Nucleus accumbens (tissue), 56 donors: ENCODE measurements around the gene SLC31A1.

Source experiments
- DNase-seq, 56 donors: peaks; one replicate each; lab custom pipeline; 2025; lab: John Stamatoyannopoulos, UW

Gene SLC31A1

DNA sequence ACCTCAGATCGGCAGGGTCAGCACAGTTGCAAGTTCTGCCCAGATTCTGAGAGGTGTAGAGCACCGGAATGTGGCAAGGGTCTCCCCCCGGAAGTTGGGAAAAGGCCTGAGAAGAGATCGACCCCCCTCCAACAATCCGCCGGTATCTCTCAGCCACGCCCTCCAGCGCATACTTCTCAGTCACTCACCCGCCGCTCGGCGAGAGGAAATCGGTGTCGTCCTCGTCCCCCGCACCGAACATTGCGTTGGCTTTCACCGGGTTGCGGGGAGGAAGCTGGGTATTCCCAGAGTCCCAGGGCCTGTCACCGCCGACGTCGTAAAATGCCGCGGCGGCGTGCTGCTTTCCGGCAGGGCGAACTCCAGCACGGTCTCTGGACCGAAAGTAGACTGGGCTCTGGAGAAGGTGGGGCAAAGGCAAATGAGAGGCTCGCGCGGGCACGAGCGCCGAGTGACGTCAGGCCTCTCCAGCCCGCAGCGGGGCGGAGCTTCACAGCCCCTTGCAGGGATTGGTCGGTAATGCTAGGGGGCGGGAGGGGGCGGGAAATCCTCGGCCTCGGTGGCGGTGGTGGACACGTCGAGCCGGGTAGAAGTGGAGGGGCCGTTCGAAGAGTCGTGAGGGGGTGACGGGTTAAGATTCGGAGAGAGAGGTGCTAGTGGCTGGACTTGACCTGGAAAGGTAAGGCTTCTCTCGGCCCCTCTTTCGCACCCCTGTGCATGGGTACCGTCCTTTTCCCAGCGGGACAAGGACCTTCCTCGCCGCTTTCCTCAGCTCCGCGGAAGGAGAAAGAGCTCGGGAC lies at the start of gene SLC31A1, which contains the start of gene FKBP15:
Gene SLC31A1, plus strand, starts transcription at position 542 of the 797 bp plus-strand sequence. CDS start 34,605 bp downstream, outside the sequence.
Gene FKBP15, minus strand, starts transcription at position 275 of the 797 bp plus-strand sequence. Its CDS starts 34 bp downstream, at position 241.
- peak; percentile 89 to 99 (median 98) for DNase-seq

DNA sequence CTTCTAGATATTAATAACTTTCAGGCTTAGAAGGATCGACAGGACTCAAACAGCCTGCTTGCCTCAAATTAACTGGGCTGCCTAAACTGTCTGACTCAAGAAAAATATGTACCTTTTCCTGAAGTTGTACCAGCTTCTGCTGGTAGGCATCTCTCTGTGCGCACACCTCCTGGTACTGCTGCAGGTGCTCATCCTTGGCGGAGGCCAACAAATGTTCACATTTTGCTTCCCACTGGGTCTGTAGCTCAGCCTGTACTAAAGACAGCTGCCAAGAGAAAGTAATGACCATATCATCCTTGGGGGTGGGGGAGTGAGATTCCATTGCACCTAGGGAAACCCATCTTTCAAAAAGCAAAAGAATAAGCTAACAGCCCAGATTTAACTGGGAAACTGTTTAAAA lies 48.0 kb upstream of the SLC31A1 start:
- DNase-seq = no peak

DNA sequence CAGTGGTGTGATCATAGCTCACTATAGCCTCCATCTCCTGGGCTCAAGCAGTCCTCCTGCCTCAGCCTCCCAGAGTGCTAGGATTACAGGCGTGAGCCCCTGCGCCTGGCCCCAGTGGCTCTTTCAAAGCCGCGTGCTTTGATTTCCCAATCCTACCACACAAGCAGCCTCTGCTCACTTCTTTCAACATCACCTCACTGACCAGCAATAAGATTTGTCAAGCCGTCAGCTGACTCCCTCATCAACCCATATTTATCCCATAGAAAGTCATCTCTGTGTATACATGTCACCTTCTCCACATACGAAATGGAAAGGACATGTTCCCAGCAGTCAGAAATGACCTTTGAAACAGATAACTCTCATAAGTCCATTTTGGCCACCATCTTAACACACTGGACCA lies 44.5 kb upstream of the SLC31A1 start:
- no peak for DNase-seq

DNA sequence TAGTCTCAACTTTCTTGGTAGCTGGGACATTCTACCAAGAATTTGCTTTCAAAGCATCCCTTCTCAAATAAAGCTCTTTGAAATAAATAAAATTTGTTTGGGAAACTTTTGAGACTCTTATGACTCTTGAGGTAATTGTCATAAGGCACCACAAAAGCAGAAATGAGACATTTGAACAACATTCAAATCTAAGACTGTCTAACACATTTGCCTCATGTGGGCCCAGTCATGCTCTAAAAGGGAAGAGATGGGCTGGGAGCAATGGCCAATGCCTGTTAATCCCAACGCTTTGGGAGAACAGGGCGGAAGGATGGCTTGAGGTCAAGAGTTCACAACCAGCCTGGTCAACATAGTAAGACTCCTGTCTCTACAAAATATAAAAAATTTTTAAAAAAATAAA lies 44.1 kb upstream of the SLC31A1 start:
- no peak for DNase-seq

DNA sequence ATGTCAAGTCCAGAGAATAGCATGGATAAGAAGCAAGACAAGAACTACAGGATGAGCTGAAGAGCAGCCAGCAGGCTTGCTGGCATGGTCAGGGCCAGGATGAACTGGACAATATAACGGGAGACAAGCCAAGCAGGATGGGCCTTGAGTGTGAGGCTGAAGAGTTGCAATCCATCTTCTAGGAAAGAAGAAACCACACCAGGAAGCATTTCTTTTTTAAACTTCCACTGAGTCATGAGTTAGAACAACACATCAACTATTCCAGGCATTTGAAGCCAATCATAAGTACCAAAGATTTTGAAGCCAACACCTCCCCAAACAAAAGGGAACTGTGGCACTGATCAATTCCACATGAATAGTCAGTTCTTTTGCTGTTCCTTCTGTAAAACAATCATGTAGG lies 43.3 kb upstream of the SLC31A1 start:
- DNase-seq = no peak

DNA sequence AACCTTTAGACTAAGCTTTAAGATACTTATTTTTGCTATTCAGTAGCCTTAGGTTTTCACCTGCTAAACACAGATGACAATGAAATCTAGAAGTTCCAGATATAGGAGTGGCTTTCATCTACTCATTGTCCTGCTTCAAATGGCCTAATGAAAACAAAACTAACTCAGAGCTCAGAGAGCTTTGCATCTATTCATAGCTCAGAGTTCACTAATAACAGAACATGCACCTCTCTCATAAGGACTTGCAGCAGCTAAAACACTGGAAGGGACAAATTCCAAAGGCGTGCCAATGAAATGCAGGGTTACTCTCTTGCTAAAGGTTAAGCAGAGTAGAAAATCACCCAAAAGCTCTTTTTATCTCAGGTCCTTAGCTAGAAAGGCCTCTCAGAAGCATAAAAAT lies 41.5 kb upstream of the SLC31A1 start:
- DNase-seq = no peak

DNA sequence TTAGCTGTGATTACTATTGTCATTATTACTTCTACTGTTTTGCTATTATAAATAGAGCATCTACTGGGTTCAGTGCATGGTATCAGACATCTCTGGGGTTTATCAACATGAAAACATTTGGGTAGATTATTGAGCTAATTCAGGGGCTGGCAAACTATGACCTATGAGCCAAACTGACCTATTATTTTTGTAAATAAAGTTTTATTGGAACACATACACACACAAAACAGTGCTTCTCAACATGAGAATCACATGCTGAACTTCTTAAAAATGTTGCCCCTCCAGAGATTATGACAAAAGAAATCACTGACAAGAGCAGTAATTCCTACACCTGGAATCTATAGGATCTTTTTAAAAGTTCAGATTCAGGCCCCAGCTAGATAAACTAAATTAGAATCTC lies 40.2 kb upstream of the SLC31A1 start:
- no peak for DNase-seq

DNA sequence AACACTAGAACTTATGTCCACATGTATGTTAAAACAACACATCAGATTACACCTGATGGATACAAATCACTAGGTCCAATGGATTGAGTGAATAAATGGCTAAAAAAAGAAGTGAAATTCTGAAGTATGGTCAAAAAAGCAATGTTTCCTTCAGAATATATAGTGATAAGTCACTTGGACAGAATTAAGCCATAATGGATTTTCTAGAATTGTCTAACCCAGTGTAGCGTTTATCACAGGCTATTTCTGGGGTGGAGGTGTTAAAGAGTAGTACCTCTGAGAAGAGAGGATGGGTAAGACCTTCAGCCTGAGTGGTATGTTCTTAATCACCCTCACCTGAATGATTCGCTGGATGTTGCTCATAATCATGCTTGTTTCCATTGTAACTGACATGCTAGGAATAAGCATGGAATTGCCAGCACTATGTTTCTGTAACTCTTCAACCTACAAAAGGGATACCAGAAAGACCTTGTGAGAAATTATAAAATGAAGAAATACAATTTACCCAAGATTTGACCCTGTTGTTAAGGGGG lies 37.3 kb upstream of the SLC31A1 start:
- no peak for DNase-seq

DNA sequence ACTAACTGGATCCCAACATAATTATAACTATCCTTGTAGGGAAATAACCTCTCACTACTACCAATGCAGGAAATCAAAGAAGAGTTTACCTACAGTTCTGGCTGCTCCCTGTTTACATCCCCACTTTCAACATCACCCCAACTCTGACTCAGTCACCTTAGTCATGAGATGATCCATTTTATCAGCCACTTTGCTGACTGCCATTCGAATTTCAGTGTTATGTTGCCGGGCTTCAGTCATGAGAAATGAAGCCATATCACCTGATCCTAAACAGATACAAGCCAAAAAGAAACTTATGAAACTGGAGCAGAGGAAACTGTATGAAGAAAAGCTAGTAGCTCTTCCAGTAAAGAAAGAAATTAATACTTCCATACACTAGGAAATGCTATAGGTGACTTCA lies 36.8 kb upstream of the SLC31A1 start:
- DNase-seq = no peak

DNA sequence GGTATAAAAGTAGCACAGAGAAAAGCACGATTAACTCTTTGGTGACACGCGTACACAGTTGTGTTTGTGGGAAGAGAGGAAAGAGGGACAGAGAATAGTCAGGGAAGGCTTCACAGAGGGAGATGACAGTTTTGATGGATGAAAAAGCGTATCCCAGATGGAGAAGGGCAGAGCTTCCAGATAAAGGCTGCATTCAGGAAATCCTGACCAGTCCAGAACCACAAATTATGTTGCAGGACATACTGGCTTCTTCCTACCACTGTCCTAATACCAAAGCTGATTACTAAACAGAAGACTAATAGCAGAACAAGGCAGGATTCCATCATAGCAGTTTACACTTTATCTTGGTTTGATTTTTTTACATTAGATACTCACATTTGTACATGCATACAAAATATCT lies 36.1 kb upstream of the SLC31A1 start:
- DNase-seq = no peak

DNA sequence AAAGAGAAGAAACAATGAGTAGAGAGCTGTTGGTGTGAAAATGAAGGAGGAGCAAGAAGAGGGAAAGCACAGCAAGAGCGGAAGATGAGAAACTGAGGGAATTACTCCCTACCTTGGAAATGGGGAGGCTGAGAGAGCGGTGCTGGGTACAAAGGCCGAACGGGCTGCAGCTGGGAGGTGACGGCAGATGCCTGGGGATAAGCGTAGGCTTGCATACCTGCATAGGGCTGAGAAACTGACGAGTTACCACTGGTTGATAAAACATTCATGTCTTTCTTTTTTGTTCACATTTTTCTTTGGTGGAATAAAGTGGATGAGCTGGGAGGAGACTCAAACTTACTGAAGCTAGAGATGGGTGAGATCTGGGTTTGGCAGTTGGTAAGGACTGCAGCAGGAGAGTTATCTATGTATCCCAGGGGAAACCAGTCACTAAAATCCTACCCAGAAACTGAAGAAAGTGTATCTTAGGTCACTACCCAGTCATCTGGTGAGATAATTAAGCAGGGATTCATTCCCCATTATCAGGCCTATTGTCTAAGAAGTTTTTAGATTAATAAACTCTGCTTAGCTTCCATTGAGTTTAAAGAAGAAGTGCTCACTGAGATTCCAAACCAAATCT lies 35.1 kb upstream of the SLC31A1 start:
- DNase-seq = no peak

DNA sequence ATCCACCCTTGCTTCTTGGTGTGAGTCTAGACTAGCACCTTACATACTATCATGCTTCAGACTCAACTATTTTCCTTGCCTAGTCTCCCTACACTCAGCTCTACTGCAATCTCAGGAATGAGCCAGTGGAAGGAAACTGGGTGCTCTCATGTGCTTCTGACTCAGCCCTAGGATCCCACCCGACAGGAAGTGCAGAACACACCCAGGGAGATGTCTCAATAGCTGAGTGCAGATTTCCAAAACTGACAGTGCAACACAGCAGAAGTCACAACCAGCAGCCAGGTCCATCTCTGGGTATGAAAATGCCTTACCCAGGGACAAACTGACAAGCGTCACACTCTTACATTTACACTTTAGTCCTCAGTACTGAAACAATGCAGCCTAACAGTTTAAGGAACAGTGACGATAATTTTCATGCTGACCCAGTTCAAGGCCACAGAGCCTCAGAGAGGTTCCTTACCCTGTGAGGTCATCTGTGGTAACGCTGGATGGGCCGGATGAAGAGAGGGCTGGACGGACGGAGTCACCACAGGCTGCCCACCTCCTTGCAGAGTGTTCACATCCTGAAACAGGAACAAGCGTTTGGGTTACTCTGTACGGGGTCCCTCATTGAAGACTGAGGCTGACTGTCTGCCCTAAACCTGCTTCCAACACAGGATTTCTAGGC lies 33.3 kb upstream of the SLC31A1 start:
- DNase-seq = peak in 30 of 56 donors; percentile 3 to 70 (median 34)

DNA sequence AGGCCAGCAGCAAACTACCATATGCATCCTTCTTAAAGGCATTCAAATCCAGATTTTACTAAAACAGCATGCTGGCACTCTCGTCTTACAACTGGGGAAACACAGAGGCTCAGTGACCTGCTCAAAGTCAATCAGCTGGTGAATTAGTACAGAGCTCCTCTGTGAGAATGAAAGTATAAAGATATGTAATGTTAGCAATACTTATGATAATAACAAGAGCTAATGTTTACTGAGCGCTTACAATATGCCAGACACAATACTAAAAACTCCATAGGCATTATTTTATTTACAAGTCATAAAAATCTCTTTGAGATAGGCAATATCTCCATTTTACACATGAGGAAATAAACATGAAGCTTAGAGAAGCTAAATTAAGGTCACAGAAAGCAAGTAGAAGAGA lies 28.9 kb upstream of the SLC31A1 start:
- no peak for DNase-seq

DNA sequence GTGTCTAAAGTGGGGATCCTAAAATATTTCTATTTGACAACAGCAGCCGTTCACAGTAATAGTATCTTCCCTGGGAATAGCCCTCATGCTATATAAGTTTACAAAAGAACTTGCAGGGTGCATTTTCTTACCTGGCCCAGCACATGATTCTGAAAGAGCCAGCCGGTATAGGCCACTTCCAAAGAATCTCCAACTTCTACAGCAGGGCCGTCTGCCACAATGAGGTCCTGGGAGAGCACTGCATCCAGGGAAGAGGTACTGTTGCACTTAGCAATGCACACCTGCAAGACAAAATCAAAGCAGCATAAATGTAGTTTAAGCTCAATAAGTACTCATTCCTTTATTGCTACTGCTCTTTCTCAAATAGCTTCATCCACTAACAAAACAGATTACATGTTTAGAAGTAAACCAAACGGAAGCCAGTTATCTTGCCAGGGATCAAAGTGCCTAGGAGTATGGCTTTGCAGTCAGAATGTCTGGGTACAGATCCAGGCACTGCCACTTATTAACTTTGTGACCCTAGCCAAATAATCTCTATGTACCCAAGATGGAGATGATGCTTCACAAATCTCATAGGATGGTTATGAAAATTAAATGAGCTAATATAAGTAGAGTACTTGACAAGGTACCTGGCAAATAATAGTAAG lies 21.5 kb upstream of the SLC31A1 start:
- DNase-seq = no peak

DNA sequence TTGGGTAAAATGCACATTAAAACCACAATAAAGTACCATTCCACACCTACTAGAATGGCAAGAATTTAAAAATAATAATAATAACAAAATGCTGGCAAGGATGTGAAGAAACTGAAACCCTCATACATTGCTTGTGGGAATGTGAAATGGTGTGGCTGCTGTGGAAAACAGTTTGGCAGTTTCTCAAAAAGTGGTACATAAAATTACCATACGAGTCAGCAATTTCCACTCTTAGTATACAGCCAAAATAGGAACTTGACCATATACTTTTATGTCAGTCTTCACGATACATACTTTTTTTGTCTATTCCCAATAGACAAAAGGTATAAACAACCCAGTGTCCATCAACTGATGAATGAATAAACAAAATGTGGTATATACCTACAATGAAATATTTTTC lies 15.9 kb upstream of the SLC31A1 start:
- no peak for DNase-seq

DNA sequence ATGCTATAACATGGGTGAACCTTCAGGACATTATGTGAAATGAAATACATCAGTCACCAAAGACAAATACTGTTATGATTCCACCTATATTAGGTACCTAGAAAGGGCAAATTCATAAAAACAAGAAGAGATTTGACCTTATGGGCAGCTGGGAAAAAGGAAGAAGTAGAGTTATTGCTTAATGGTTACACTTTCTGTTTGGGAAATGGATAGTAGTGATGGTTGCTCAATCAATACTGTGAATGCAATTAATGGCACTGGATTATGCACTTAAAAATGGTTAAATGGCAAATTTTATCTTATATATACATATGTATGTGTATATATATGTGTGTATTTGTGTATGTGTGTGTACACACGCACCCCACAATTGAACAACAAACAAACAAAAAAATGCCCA lies 15.5 kb upstream of the SLC31A1 start:
- no peak for DNase-seq

DNA sequence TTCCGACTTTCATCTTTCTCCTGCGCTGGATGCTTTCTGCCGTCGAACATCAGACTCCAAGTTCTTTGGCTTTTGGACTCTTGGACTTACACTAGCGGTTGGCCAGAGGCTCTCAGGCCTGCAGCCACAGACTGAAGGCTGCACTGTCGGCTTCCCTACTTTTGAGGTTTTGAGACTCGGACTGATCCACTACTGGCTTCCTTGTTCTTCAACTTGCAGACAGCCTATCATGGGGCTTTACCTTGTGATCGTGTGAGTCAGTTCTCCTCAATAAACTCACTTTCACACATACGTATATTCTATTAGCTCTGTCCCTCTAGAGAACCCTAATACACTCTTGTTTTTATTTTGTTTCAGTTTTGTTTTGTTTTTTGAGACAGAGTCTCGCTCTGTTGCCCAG lies 10.5 kb upstream of the SLC31A1 start:
- DNase-seq = peak in 2 of 56 donors; percentile 2 to 5

DNA sequence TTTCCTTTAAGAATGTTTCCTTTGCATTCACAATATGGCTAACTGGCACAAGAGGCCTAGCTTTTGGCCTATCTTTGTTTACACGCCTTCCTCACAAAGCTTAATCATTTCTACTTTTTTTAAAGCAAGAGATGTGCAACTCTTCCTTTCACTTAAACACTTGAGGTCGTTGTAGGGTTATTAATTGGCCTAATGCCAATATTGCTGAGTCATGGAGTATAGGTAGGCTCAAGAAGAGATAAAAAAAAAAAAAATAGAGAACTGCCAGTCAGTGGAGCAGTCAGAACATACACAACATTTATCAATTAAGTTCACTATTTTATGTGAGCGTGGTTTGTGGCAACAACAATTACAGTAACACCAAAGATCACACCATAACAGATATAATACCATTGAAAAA lies 6.2 kb upstream of the SLC31A1 start:
- DNase-seq = no peak

DNA sequence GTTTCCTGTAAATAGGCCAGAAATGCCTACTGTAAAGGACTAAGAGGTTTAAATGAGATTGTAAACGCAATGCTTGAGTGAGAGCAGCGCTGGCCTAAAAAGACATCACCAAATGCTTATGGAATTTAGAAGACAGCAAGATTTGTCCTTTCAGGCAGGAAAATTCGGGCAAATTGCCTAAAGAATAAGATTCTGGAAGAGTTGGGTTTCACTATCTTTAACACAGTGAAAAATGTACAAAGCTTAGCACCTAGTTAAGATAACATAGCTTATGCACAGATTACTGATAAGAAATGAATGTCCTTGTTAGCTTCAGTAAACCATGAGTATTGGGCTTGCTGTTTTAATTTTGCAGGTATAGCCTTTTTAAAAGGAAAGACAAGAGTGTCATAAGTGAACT lies 4.9 kb upstream of the SLC31A1 start:
- DNase-seq = no peak

DNA sequence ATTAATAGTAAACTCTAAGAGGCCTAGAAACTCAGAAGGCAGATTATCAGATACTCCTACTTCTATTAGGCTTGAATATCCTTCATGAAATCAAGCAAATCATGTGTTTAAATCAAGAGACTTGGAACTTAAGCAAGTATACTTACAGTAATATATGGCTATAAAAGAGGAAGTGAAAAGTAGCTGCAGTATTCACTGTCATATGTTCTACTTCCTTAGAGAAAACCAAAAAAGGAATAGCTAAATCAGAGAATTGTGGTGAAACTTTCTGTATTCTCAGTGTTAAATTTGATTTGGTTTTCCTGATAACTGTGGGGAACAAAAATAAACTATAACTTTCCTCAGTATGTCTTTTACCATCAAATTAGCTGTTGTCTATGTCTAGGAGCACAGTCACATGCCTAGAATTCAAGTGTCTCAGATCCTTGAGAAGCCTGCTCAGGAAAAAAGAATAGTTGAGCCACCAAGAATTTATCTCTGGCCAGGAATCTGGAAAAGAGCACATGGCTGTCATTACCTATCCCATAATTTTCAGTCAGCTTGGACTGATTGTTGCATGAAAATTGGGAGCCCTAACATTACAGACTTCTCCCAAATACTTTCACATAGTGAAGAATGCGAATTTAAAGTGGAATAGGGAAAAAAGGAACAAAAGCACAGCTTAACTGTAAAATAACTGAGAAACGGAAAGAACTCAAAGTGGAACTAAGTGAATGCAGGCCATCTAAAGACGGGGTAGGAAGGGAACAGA lies 2.0 kb upstream of the SLC31A1 start:
- DNase-seq = no peak
